Measurements from ENCODE around the gene CLTB.
"Not testable (repeated sequence)": the region's sequence is repeated elsewhere in the genome, so short reads cannot be mapped to it uniquely, and the experiment has no call there.

The CLTB gene

DNA sequence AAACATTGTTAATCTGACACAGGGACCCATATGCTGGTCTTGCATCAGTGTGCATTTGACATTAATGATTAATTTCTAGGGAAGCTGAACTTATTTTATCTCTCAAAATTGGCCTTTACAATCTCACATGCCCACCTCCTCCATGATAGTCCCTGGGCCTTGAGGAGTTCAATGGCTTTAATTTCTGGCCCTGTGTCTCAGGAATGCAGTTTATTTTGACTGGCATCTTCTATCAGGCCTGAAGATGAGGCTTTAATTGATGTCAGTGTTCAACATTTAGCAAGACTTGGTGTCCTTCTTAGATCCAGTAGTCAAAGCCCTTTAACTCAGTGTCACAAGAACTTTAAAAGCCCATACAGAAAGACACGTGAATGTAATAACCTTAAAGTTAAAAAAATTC is 10.5 kb upstream of the CLTB start:
- no peak for DNase-seq

- no peak for DNase-seq
These were observed 9.5 kb upstream of the CLTB start for GRCh38 chr5:176425791-176426190.

DNA sequence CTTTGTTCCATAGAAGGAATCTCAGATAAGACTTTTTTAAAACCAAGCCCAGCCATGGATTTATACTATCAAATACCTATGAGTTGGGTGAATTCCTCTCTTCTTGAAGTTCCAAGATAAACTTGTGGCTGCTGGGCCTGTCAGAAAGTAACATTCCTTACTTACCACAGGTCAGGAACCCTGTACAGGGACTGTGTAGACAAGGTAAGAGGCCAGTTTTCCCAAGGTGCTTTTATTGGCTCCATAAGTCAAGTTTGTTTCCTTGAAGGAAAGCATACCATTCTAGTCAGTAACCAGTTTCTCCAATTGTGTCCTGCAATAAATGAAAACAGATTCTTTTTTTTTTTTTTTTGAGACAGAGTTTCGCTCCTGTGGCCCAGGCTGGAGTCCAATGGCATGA is 8.8 kb upstream of the CLTB start:
- no peak for DNase-seq

DNA sequence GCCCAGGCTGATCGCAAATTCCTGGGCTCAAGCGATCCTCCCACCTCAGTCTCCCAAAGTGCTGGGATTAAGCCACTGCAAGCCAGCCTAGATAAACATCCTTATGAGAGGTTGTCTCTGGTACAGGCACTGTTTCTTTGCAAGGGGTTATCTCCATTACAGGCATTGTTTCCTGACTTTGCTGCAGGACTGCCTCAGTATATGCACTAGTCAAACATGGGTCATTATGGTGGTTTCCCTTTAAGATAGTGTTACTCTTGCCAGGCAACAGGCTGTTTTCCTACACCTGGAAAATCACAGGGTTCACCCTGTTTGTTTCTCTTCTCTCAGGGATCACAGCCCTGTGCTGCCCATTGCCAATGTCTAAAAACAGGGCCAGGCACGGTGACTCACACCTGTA is 7.8 kb upstream of the CLTB start:
- DNase-seq = no peak

GRCh38 chr5:176420972-176421544 is 4.7 kb upstream of the CLTB start:
- no peak for DNase-seq

DNA sequence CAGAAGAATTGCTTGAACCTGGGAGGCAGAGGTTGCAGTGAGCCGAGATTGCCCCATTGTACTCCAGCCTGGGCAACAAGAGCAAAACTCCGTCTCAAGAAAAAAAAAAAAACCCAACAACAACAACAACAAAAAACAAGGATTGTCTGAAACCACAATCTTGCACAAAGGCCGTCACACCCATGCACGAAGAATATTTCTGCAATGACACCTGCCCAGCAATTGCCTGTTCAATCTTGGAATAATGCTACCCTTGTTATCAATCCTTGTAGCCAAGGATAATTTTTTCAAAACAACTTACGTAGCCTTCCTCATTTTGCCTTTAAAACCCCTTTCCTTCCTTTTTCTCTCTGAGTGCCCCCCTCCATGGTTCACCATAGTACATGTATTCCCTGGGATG is 3.7 kb upstream of the CLTB start:
- no peak for DNase-seq

DNA sequence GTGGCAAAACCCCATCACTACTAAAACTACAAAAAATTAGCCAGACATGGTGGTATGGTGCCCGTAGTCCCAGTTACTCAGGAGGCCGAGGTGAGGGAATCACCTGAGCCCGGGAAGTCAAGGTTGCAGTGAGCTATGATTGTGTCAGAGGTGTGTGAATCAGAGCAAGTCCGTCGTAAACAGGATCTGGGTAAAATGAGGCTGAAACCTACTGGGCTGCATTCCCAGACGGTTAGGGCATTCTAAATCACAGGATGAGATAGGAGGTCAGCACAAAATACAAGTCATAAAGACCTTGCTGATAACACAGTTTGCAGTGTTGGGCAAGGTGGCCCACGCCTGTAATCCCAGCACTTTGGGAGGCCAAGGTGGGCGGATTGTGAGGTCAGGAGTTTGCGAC is 1.9 kb upstream of the CLTB start:
- no peak for DNase-seq

- DNase-seq = no peak
These were observed 626 bp upstream of the CLTB start for GRCh38 chr5:176416965-176417364.

GRCh38 chr5:176415240-176415951 is 943 bp downstream of the CLTB start:
- DNase-seq = no peak

GRCh38 chr5:176414704-176415103 is 1.6 kb downstream of the CLTB start:
- no peak for DNase-seq

DNA sequence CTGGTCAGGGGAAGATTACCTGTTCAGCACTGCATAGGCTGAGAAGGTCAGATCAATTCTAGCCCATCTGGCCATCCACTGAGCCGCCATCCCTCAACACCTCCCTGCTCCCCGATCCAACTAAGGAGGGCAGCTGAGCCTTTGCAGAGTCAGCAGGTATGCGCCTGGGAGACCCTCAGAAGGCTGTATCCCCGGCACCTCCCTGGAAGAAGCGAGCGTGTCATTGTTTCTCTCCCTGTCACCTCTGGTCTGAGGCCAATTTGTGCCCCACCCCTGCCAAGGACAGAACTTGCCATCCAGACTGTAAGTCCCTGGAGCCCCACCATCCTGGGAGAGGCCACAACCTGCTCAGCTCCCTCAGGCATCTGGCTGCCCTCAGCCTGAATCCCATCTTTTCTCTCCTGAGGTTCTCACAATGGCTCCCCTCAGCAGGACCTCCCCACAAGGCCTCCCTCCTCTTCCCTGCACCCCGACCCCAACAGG is 2.6 kb downstream of the CLTB start:
- DNase-seq = no peak

DNA sequence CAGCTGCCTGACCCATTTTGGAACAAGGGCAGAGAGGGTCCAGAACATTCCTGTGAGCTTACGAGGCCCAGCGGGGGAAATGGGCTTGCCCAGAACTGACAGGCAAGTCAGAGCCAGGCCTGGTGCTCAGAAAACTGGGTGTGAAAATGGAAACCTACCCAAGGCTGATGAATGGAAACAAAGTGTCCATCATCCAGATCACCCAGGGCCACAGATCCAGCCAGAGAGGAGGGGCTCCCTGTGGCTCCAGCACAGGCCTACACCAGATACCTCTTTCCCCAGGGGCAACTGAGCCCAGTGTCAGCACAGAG is 3.1 kb downstream of the CLTB start:
- DNase-seq = no peak

GRCh38 chr5:176412517-176413254 is 3.7 kb downstream of the CLTB start:
- no peak for DNase-seq

GRCh38 chr5:176410486-176411180 is 5.7 kb downstream of the CLTB start:
- DNase-seq = no peak

DNA sequence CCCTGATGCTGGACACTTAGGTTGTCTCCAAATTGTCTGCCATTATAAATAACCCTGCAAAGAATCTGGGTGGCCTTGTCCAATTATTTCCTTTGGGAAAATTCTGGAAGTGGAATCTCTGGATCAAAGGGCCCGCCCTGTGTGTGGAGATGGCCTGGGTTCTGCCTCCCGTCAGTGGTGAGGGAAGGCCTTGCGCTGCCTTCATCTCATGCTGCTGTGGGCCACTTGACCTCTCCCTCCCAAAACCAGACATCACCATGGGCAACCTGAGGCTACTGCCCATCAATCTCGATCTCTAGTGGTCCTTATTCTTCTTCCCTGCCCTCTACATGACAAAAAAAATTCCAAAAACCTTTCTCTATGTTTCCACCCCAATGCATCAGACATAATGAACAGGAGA is 6.6 kb downstream of the CLTB start:
- no peak for DNase-seq

- DNase-seq = no peak
These were observed 7.7 kb downstream of the CLTB start for GRCh38 chr5:176408590-176408989.

DNA sequence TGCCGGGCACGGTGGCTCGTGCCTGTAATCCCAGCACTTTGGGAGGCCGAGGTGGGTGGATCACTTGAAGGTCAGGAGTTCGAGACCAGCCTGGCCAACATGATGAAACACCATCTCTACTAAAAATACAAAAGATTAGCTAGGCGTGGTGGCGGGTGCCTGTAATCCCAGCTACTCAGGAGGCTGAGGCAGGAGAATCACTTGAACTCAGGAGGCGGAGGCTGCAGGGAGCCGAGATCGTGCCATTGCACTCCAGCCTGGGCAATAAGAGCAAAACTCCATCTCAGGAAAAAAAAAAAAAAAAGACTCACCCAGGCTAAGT is 8.1 kb downstream of the CLTB start:
- not testable (repeated sequence) for DNase-seq

- no peak for DNase-seq
These were observed 8.7 kb downstream of the CLTB start for GRCh38 chr5:176407456-176408251.

DNA sequence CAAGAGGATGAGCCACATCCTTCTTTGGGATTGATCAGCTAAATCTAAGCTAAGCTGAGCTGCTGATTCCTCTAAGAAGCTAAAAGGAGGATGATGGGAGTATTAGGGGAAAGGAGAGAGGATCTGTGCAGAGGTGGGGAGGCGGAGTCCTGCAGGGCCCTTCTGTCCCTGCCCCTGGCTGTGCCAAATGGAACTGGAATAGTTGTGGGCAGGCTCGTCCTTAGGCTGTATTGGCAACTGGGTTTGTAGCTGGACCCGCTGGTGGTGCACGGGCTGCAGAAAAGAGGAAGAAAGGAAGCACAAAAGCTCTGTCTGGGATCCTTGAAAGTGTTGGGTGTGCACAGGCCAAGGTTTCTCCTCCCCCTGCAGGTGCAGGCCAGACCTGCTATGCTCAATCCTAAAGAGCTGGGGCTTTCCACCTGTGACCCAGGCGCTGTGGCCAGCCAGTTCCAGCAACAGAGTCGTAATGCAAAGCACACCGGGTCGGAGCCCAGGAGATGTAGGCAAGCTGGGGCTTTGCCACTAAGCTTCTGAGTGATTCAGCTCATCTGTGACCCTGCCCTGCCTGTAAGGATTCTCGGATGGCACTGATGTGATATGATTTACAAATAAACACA is 9.8 kb downstream of the CLTB start:
- DNase-seq = no peak

- no peak for DNase-seq
These were observed 10.5 kb downstream of the CLTB start for GRCh38 chr5:176405656-176406435.

GRCh38 chr5:176401281-176402205 is 14.8 kb downstream of the CLTB start:
- no peak for DNase-seq
